ENCODE results near the gene SERTAD4. TPM values are rescaled to one million over a fixed set of nuclear protein-coding genes. Genes with fewer than 3 reads are reported as not detected.
A peak's percentile ranks its signal among the peaks of the same experiment; 100 is the strongest.

The SERTAD4 gene
- total and polyA plus RNA-seq, 2 experiments from 2014 or later: 1.3 to 1.6 TPM

DNA sequence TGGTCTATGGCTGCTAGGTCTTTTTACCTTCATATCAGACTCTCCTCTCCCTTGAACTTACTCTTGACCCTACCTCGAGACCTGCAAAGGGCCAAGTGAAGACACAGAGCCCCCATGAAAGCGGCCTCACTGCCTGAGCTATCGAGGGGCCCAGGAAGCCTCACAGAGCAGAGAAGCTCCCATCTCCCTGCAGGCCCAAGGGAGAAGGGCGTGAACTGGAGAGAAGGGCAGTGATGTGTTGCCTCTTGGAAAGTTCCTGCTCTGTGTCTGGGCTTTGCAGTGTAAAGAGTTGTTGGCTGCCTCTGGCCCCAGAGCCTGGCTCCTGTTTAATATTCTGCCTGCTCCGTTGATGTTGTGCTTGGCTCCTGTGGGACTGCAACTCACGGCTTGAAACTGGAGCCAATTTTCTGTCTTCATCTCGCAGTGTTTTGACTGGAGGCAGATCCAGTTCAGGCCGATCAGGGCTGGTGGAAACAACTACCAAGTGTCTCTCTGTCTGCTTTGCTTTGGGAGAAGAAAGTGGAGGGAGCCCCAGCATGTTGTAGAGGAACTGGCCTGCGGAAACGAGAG lies 4.3 kb downstream of the SERTAD4 start (continued):
- TF ChIP-seq, protein P1, sequence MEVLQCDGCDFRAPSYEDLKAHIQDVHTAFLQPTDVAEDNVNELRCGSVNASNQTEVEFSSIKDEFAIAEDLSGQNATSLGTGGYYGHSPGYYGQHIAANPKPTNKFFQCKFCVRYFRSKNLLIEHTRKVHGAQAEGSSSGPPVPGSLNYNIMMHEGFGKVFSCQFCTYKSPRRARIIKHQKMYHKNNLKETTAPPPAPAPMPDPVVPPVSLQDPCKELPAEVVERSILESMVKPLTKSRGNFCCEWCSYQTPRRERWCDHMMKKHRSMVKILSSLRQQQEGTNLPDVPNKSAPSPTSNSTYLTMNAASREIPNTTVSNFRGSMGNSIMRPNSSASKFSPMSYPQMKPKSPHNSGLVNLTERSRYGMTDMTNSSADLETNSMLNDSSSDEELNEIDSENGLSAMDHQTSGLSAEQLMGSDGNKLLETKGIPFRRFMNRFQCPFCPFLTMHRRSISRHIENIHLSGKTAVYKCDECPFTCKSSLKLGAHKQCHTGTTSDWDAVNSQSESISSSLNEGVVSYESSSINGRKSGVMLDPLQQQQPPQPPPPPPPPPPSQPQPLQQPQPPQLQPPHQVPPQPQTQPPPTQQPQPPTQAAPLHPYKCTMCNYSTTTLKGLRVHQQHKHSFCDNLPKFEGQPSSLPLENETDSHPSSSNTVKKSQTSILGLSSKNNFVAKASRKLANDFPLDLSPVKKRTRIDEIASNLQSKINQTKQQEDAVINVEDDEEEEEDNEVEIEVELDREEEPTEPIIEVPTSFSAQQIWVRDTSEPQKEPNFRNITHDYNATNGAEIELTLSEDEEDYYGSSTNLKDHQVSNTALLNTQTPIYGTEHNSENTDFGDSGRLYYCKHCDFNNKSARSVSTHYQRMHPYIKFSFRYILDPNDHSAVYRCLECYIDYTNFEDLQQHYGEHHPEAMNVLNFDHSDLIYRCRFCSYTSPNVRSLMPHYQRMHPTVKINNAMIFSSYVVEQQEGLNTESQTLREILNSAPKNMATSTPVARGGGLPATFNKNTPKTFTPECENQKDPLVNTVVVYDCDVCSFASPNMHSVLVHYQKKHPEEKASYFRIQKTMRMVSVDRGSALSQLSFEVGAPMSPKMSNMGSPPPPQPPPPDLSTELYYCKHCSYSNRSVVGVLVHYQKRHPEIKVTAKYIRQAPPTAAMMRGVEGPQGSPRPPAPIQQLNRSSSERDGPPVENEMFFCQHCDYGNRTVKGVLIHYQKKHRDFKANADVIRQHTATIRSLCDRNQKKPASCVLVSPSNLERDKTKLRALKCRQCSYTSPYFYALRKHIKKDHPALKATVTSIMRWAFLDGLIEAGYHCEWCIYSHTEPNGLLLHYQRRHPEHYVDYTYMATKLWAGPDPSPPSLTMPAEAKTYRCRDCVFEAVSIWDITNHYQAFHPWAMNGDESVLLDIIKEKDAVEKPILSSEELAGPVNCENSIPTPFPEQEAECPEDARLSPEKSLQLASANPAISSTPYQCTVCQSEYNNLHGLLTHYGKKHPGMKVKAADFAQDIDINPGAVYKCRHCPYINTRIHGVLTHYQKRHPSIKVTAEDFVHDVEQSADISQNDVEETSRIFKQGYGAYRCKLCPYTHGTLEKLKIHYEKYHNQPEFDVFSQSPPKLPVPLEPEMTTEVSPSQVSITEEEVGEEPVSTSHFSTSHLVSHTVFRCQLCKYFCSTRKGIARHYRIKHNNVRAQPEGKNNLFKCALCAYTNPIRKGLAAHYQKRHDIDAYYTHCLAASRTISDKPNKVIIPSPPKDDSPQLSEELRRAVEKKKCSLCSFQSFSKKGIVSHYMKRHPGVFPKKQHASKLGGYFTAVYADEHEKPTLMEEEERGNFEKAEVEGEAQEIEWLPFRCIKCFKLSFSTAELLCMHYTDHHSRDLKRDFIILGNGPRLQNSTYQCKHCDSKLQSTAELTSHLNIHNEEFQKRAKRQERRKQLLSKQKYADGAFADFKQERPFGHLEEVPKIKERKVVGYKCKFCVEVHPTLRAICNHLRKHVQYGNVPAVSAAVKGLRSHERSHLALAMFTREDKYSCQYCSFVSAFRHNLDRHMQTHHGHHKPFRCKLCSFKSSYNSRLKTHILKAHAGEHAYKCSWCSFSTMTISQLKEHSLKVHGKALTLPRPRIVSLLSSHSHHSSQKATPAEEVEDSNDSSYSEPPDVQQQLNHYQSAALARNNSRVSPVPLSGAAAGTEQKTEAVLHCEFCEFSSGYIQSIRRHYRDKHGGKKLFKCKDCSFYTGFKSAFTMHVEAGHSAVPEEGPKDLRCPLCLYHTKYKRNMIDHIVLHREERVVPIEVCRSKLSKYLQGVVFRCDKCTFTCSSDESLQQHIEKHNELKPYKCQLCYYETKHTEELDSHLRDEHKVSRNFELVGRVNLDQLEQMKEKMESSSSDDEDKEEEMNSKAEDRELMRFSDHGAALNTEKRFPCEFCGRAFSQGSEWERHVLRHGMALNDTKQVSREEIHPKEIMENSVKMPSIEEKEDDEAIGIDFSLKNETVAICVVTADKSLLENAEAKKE (CRISPR knock-in tag; IDR thresholded peaks at IDR 0.05): no peak

DNA sequence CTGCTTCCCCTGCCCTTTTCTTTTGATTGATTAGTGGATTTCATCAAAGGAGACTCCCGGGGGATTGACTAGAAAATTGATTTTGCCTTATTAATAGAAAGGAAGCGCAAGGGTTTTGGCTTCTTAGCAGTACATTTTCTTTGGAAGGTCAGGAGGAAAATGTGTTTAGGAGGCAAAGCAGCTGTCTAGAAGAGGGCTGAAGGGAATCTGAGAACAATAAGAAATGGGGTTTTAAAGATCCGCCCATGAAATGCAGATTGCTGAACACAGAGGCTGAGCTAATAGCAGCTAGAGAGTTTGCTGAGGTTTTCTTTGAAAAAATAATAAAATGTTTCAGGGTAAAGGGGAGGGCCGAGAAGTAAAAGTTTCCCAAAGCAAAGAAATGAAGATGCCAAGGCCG lies 4.9 kb downstream of the SERTAD4 start:
- Mint-ChIP-seq H3K36me3 (ENCODE audit: low read depth) (no peaks in the 10 kb centered on the region), H3K4me1 (peaks cover 31% of the 10 kb centered on the region), H3K9me3 (no peaks in the 10 kb centered on the region), H3K27ac (no peak overlapping the region), H3K27me3 (ENCODE audit: insufficient read depth, low read depth, poor library complexity) (peaks cover 24% of the 10 kb centered on the region), H3K4me3 (no peak overlapping the region)
- Histone ChIP-seq H3K27ac (ENCODE audit: low read depth) (no peak overlapping the region), H3K4me2 (peak overlapping the region; percentile 58; the same call in 1 of the 2 replicates), H3K4me3 (no peak overlapping the region), H3K9me2 (ENCODE audit: insufficient read depth) (no peaks in the 10 kb centered on the region), H3K36me3 (ENCODE audit: insufficient read depth) (no peaks in the 10 kb centered on the region), H3K79me2 (replicated peaks; ENCODE audit: insufficient read depth) (no peaks in the 10 kb centered on the region), H3F3A (replicated peaks; ENCODE audit: low read depth) (peaks cover 5% of the 10 kb centered on the region; the same call in 1 of the 2 replicates), H3K4me1 (ENCODE audit: insufficient read depth) (peaks cover 41% of the 10 kb centered on the region), H3K27me3 (ENCODE audit: insufficient read depth) (peaks cover 50% of the 10 kb centered on the region), H4K20me1 (replicated peaks; ENCODE audit: insufficient read depth) (no peaks in the 10 kb centered on the region), H2AFZ (peak overlapping the region; percentile 66)
- ATAC-seq: no peak
- no peak for DNase-seq (ENCODE audit: low spot score)
- TF ChIP-seq JUNB (IDR thresholded peaks at IDR 0.05; ENCODE audit: unreplicated experiment) (no peak), ZNF114 (CRISPR knock-in tag; IDR thresholded peaks at IDR 0.05) (no peak), STAT1 (IDR thresholded peaks at IDR 0.05; ENCODE audit: unreplicated experiment) (no peak), EZH2phosphoT487 (IDR thresholded peaks at IDR 0.05; ENCODE audit: unreplicated experiment) (no peak), NANOG (IDR thresholded peaks at IDR 0.05; ENCODE audit: borderline replicate concordance) (no peak)
- TF ChIP-seq, protein P2, sequence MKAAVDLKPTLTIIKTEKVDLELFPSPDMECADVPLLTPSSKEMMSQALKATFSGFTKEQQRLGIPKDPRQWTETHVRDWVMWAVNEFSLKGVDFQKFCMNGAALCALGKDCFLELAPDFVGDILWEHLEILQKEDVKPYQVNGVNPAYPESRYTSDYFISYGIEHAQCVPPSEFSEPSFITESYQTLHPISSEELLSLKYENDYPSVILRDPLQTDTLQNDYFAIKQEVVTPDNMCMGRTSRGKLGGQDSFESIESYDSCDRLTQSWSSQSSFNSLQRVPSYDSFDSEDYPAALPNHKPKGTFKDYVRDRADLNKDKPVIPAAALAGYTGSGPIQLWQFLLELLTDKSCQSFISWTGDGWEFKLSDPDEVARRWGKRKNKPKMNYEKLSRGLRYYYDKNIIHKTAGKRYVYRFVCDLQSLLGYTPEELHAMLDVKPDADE (IDR thresholded peaks at IDR 0.05): no peak
- TF ChIP-seq, protein P1 (CRISPR knock-in tag; IDR thresholded peaks at IDR 0.05): no peak
